ENCODE data around the gene GCC2. TPM values are rescaled to one million over a fixed set of nuclear protein-coding genes. Genes with fewer than 3 reads are reported as not detected.
A peak's percentile ranks its signal among the peaks of the same experiment; 100 is the strongest.
"Not testable (repeated sequence)": the region's sequence is repeated elsewhere in the genome, so short reads cannot be mapped to it uniquely, and the experiment has no call there.

The GCC2 gene
- total RNA-seq, 1 donor from 2014 or later, result 11.0 TPM

DNA sequence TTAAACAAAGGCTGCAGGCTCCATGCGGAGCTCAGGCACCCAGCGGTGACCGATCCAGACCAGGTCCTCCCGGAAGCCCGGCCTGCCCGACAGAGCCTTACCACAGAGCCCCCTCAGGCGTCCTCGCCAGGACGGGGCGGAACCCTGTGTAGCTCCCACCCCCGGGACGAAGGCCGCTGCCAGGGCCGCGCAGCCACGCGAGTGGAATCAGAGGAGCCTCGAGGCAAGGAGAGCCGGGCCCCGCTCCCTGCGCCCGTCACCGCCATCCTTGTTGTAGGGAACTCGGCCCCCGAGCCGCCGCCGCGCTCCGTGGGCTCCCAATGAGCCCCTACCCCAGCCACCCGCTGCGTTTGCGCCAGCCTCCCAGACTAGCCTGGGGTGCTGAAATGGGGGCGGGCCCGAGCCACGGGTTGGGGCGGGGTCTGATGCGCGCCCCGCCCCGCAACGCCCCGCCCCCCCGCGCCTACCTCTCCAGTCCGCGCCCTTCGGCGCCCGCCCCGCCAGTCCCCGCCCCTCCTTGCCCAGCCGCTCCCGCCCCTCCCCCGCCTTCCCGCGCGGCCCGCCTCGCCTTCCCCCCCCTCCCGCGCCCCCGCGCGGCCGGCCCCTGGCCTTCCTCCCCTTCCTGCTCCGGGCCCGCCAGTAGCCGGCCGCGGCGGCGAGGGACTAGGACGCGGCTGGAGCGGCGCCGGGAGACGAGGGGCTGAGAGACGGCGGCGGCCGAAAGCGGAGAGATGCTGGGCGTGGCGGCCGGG is 85.0 kb downstream of the GCC2 start, which contains the start of gene LIMS1:
TSS of gene LIMS1 (plus strand) at position 639 of the 752 bp plus-strand sequence. CDS start at position 732, 93 bp downstream.
- peak; percentile 97 for ATAC-seq

DNA sequence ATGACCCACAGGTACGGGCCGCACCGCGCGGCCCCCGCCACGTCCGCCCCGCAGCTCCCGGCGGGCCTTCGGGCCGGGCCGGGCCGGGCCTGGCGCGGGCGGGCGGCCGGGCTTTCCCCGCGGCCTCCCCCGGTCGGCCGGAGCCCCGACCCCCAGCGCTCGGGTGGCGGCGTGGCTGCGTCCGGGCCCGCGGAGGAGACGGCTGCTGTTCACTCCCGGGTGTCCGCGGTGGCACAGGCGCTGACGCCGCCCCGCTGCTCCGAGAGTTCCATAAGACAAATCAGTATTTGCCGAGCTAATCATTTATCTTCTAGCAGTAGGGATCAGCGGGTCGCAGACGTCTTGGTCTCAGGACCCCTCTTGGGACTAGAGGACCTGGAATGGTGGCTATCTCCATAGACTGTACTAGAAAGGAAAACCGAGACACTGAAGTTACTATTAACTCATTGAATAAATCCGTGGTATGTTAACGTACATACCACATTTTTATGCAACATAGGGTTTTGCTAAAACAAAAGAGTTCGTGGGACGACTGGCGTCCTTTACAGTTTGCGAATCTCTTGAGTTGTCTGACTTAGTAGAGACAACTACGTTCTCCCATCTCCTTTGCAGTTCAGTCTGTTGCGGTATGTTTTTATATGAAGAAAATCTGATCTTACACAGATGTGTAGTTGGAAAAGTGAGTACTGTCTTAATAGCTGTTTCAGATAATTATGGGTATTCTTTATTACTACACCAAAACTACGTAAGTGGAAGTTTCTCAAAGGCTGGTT is 85.8 kb downstream of the GCC2 start:
- ATAC-seq, result no peak

DNA sequence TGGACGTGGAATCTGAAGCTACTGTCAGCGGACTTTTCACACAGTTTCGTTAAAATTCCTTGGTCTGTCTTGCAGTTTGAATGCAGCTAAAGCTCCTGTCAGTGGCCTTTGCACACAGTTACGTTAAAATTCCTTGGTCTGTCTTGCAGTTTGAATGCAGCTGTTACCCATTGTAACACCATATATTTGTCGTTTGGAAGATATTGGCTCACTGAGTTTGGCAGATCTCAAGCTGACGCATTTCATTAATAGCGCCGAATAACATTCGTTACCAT is 86.3 kb downstream of the GCC2 start:
- ATAC-seq, result no peak

DNA sequence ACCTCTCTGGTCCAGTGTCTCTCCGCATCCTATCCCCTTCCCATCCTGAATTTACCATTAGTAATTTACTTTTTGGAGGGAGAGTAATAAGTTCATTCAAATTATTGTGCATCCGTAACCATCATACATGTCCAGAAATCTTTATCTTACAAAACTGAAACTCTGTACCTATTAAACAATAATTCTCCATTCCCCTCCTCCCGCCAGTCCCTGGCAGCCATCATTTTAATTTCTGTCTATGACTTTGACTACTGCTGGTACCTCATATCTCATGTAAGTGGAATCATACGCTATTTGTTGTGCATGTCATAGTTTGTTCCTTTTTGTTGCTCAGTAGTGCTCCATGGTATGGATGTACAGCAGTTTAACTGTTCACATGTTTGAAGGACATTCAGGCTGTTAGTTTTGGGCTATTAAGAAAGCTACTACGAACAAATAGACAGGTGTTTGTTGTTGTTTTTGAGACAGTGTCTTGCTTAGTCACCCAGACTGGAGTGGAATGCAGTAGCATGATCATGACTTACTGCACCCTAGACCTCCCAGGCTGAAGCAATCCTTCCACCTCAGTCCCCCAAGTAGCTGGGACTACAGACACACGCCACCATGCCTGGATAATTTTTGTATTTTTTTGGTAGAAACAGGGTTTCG is 87.3 kb downstream of the GCC2 start:
- ATAC-seq, result no peak

DNA sequence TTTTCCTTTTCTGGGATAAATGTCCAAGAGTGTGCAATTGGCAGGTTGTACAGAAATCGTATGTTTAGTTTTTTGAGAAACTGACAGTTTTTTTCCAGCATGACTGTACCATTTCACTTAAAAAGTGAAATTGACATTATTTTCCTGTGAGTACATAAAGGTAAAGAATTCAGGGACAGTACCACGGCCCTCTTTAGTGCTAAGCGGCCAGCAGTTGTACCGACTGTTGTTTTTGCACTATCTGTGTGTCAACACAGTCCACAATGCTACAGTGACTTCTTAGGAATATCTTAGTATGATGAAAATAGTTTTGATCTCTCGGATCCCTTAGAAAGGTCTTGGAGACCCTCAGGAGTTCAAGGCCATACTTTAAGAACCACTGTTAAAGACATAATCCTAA is 87.9 kb downstream of the GCC2 start:
- ATAC-seq, result no peak

DNA sequence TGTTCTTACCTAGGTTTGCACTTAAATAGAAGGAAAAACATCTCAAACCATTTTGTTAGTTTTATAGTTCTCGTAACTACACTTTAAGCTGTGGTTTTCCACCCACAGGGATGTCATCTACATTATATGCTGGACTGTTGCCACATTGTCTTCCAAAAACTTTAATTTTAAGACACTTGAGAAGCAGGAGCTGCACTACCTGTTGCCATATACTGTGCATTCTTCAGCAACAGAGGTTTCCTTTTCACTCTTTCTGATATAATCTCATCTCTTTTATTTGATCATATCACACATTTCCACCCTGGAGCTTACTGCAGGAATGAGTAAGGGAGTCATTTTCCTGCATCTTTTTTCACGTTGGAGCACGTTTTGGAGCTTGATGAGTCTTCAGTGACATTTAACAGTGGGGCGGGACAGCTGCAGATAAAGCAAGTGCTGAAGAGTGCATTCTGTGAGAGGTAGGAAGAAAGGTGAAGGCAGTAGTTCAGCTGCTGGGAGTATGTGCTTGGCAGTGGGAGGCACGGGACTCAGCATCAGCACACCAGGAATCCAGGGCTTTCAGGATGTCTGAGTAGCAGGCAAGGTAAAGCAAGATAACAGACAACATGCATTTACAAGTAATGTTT is 89.1 kb downstream of the GCC2 start:
- peak; percentile 38 for ATAC-seq

DNA sequence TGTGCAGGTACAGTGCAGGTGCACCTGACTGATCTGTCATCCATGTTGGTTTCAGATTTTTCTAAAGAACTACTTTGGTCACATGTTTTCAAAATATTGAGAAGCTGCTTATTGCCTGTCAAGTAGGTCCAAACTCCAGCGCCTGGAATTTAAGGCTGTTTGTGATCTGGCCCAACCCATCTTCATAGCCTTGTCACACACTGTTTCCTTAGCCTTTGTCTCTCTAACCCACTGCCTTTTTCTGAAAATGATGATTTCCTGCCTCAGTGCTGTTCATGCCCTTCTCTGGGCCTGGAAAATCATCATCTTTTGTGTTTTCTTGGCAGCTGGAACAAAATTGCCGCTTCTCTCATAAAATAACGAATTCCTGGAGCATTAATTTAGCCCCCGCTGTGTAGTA is 92.4 kb downstream of the GCC2 start:
- no peak for ATAC-seq

DNA sequence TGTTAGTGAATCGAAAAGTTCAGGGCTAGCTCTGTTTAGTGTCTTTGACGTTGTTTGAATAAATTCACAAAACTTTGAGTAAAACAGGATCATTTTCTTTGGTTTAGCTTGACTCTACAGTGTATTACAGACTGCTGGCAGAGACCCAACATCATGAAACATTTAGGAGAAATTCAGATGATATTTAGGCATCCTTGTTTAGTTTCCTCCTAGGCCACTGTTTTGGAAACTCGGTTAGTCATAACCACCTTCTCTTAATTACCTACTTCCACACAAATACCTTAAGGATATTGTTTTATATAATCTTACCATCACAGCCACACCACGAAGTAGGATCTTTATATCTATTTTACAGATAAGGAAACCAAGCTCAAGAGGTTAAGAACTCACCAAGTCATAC is 93.1 kb downstream of the GCC2 start:
- no peak for ATAC-seq

DNA sequence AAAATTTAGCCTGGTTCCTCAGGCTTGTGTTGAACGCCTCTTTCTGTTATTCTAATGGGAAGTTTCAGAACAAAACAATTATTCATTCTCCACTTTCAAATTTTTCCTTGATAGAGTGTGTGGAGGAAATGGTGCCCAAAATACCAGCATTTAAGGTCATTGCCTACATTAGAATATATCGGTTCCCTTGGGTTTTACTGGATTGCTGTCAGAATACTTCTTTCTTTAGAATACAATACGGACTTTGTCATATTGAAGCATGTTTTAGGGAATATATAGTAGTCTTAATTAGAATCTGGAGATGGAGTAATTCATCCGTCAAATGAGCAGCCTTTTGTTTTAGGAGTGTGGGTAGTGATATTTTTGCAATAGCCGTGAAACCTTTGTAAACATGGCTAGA is 98.6 kb downstream of the GCC2 start:
- no peak for ATAC-seq

DNA sequence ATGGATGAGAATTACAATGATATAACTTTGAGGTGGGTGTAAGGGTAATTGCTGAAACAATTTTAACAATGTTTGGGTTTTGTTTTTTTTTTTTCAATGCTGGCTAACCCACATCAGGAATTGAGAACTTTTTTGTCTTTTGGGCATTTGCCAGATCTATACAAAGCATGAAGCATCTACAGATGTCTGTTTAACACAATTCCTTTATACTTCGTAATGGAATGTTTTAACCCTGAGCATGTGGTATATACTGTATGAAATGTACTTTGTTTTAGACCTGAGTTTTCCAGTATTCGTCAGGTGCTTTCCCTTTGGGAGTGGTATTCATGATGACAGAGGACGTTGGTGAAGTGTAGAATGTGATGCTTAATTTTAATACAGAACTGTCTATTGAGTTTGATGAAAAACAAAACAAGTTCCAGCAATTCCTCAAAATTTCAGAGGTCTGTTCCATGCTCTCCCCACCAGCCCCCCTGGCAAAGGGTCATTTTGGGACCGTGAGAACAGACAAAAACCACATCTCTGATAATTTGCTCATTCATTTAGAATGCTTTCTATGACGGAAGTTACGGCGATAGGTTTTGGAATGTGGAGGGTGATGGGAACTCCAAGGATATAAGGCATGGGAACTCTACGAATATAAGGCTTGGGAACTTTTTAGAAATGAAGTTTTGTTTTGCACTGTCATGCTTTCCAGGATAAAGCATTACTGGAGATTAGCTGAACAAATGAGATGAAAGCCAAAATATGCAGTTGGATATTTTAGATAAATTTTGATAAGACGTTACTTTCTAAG is 99.4 kb downstream of the GCC2 start:
- no peak for ATAC-seq

DNA sequence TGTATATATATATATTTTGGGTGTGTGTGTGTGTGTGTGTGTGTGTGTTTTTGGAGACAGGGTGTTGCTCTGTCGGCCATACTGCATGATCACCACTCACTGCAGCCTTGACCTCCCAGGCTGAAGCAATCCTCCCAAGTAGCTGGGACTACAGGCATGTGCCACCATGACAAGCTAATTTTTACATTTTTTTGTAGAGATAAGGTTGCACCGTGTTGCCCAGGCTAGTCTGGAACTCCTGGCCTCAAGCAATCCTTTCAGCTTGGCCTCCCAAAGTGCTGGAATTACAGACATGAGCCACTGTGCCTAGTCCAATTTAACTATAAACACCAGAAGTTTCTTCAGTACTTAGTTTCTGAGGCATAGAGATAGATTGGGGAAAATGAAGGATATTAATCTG is 103.6 kb downstream of the GCC2 start:
- ATAC-seq, result no peak

DNA sequence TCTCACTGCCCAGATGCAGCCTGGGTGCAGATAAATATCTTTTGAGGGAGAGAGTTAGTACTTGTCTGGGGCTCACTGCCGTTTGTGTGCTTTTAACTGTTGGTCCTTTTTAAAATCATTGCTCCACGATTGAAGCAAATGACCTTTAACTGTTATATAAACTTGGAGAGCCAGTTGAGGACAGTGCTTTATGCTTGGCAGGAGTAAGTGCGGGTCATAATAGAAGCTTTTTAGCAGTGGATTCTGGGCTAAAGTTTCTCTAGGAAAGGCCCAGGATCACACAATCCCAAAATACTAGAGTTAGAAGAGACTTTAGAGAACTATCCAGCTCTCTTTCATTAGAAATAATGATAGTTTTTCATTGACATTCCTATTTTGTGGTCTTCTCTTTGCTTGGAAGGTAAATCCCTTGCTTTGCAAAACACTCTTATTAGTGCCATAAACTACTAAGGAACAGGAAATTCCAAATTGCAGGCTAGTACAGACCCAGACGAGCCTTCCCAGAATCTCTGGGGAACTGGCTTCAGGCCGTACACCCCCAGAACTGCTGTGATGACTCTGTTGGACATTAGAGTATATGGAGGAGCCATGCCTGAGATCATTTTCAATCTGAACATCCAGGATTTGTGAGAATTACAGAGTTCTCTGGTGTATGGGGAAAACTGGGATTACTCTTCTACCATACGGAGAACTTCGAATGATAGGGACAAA is 104.4 kb downstream of the GCC2 start:
- ATAC-seq, result no peak

DNA sequence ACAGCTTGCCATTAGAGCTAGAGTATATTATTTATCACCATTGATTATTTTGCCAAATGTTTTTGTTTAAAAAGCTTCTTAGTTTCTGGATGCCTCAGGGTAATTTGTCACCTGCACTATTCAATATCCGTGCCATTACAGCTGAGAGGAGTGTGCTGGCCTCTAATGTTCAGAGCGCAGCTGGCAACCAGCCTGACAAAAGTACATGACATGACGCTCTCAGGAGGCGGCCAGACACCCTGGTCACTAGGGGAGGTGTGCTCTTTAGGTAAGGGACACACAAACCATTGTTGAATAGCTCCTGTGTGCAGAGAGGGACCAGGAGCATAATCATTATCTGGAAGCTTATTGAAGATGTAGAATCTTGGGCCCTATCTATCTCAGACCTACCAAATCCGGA is 105.5 kb downstream of the GCC2 start:
- ATAC-seq, result no peak

DNA sequence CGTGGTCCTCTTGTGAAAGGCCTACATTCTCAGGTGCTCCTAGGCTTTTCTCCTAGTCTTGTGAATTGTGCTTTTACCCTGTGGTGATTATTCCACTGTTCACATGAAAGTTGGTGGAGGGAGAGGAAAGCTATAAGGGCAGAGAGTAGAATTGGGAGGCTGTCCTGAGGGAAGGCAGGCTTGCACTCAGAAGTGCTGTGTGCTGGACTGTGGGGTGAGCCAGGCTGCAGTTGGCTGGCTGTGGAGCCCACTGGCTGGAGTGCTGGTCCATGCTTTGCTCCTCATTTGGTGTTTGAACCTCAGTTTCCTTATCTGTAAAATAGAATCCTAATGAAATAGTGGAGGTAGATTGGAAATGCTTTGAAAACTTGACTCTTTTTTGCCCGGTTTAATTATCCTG is 106.6 kb downstream of the GCC2 start:
- no peak for ATAC-seq

DNA sequence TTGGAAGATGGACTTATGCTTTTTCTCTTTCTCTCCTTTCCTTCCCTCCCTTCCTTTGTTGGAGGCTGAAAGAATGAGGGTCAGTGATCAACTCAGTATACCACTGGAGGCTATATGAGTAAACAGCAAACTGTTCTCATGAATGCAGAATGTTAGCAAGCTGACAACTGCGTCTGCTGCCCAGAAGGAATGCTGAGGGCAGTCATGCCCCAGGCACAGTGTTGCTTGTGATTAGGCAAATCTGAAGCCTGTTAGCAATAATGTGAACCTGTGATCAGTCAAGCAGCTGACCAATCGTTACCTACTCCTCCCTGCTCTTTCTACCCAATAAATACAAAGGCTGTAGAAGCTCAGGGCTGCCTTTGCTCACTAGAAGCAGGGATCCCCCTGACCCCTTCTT is 107.6 kb downstream of the GCC2 start:
- not testable (repeated sequence) for ATAC-seq

Other genes starting within 250 kb of the GCC2 start
- 0.68 TPM for gene SULT1C3, start 209.2 kb upstream of the GCC2 start, total RNA-seq
- gene SULT1C2, start 160.3 kb upstream of the GCC2 start, total RNA-seq, result not detected
- gene SULT1C4, start 71.3 kb upstream of the GCC2 start, total RNA-seq, result 0.32 TPM
- 29.1 TPM for gene LIMS1, start 85.3 kb downstream of the GCC2 start, total RNA-seq

All from esophagus mucosa (tissue), 1 donor.